Lower lobe of right lung (tissue), 2 donors: Measurements from ENCODE around the gene PHRF1. TPM values are rescaled to one million over a fixed set of nuclear protein-coding genes. Genes with fewer than 3 reads are reported as not detected.

Experiments
- ATAC-seq, 2 donors: fragments of 200-7000 bp; cut with Tn5 transposase; one replicate each; pipeline ENCODE4 v1.9.1; 2020 to 2022; ENCODE audit warnings: mild to moderate bottlenecking in 2 of 2, moderate library complexity in 2 of 2
- DNase-seq: peaks from one replicate; pipeline ENCODE4 v3.0.0-alpha.2; 2020
- H3K27ac ChIP-seq: fragments of 200-600 bp; one replicate; pipeline ENCODE4 v1.8.0; 2022
- H3K27me3 ChIP-seq: fragments of 200-600 bp; one replicate; pipeline ENCODE4 v1.8.0; 2022; ENCODE audit warnings: low read depth
- H3K36me3 ChIP-seq: fragments of 200-600 bp; one replicate; pipeline ENCODE4 v1.8.0; 2022; ENCODE audit warnings: mild to moderate bottlenecking
- H3K4me1 ChIP-seq: fragments of 200-600 bp; one replicate; pipeline ENCODE4 v1.8.0; 2022
- H3K4me3 ChIP-seq: fragments of 200-600 bp; one replicate; pipeline ENCODE4 v1.8.0; 2022; ENCODE audit warnings: mild to moderate bottlenecking
- H3K9me3 ChIP-seq: fragments of 200-600 bp; one replicate; pipeline ENCODE4 v1.8.0; 2022
- CTCF ChIP-seq: fragments of 200-600 bp; IDR thresholded peaks from one replicate; pipeline ENCODE4 v1.8.0; 2022; ENCODE audit warnings: antibody characterized with exemption, mild to moderate bottlenecking
- intact Hi-C: fragments of 100-400 bp; cut with DNase I; formaldehyde crosslinking; loops from one replicate; pipeline ENCODE4 v1.11.0; 2022
- total RNA-seq: library from RNA; stranded (reverse); fragmentation: NEBNext Ultra II Directional; extraction: Animal tissue kit (Norgen Biotek cat#: 25700); gene quantifications from one replicate; pipeline ENCODE4 v1.2.1, GENCODE V29; 2021
- donor health status: DM: no; HTN: yes; CAD: no; lungs with severe emphysema.

PHRF1 gene
- total RNA-seq, 1 donor from 2014 or later, result 31.5 TPM

GRCh38 chr11:607971-608659 is 31.8 kb downstream of the PHRF1 start:
- Histone ChIP-seq H3K36me3 (peaks cover 100% of the 10 kb centered on the region), H3K27ac (no peak overlapping the region), H3K4me1 (peaks cover 3% of the 10 kb centered on the region), H3K9me3 (no peaks in the 10 kb centered on the region), H3K27me3 (no peaks in the 10 kb centered on the region), H3K4me3 (no peak overlapping the region)
- no peak for DNase-seq
- intact Hi-C loops, result no loop called here
- no peak for ATAC-seq
- no peak for TF ChIP-seq CTCF

- Histone ChIP-seq H3K9me3 (no peaks in the 10 kb centered on the region), H3K4me3 (no peak overlapping the region), H3K36me3 (peaks cover 98% of the 10 kb centered on the region), H3K27ac (no peak overlapping the region), H3K4me1 (peaks cover 8% of the 10 kb centered on the region), H3K27me3 (no peaks in the 10 kb centered on the region)
- ATAC-seq, result no peak
- intact Hi-C loops, result no loop called here
- no peak for DNase-seq
- TF ChIP-seq CTCF, result no peak
These were observed 32.6 kb downstream of the PHRF1 start for GRCh38 chr11:608791-609251.

GRCh38 chr11:609341-609811 is 33.1 kb downstream of the PHRF1 start:
- H3K27me3 ChIP-seq, result no peaks in the 10 kb centered on the region
- H3K27ac ChIP-seq, result no peak overlapping the region
- no peaks in the 10 kb centered on the region for H3K9me3 ChIP-seq
- no peak for ATAC-seq
- no peak overlapping the region for H3K4me3 ChIP-seq
- intact Hi-C loops, result no loop called here
- H3K4me1 ChIP-seq, result peaks cover 14% of the 10 kb centered on the region
- DNase-seq, result no peak
- H3K36me3 ChIP-seq, result peaks cover 98% of the 10 kb centered on the region
- no peak for TF ChIP-seq CTCF

GRCh38 chr11:610146-610801 is 34.0 kb downstream of the PHRF1 start:
- H3K4me1 ChIP-seq, result peaks cover 23% of the 10 kb centered on the region
- ATAC-seq, result no peak
- H3K9me3 ChIP-seq, result no peaks in the 10 kb centered on the region
- intact Hi-C loops, result no loop called here
- H3K36me3 ChIP-seq, result peaks cover 98% of the 10 kb centered on the region
- H3K27me3 ChIP-seq, result no peaks in the 10 kb centered on the region
- H3K27ac ChIP-seq, result no peak overlapping the region
- no peak for TF ChIP-seq CTCF
- no peak for DNase-seq
- no peak overlapping the region for H3K4me3 ChIP-seq

GRCh38 chr11:611001-611996 is 35.0 kb downstream of the PHRF1 start:
- DNase-seq, result no peak
- peaks cover 89% of the 10 kb centered on the region for H3K36me3 ChIP-seq

More at GRCh38 chr11:611001-611996, 35.0 kb downstream of the PHRF1 start:
- Histone ChIP-seq H3K9me3 (no peaks in the 10 kb centered on the region), H3K27me3 (no peaks in the 10 kb centered on the region), H3K4me1 (peaks cover 26% of the 10 kb centered on the region), H3K4me3 (no peak overlapping the region), H3K27ac (no peak overlapping the region)
- intact Hi-C loops, result no loop called here
- ATAC-seq, result no peak
- TF ChIP-seq CTCF, result no peak
